ENCODE results near the gene FHIP1A.

FHIP1A gene

GRCh38 chr4:151427266-151427665 is 18.3 kb downstream of the FHIP1A start:
- Histone ChIP-seq H3K4me1 (no peaks in the 10 kb centered on the region), H3K4me2 (no peak overlapping the region), H3K9me3 (replicated peaks in 1 of 11) (no peaks in the 10 kb centered on the region), H4K20me1 (no peaks in the 10 kb centered on the region), H3K9ac (no peak overlapping the region), H3K27ac (no peak overlapping the region), H3K27me3 (no peaks in the 10 kb centered on the region), H3K4me3 (no peak overlapping the region), H3K36me3 (no peaks in the 10 kb centered on the region)
- TF ChIP-seq Cebpa-rat (IDR thresholded peaks at IDR 0.05), result no peak

- Histone ChIP-seq H3K27me3 (no peaks in the 10 kb centered on the region), H3K4me1 (no peaks in the 10 kb centered on the region), H3K9ac (no peak overlapping the region), H4K20me1 (no peaks in the 10 kb centered on the region), H3K9me3 (replicated peaks in 1 of 11) (no peaks in the 10 kb centered on the region), H3K36me3 (no peaks in the 10 kb centered on the region), H3K4me3 (no peak overlapping the region), H3K4me2 (no peak overlapping the region), H3K27ac (no peak overlapping the region)
- no peak for TF ChIP-seq Cebpa-rat (IDR thresholded peaks at IDR 0.05)
Measured at GRCh38 chr4:151428346-151428745, 19.4 kb downstream of the FHIP1A start.

GRCh38 chr4:151429957-151430570 is 21.1 kb downstream of the FHIP1A start:
- H3K9me3 ChIP-seq (replicated peaks in 1 of 11), result no peaks in the 10 kb centered on the region
- H3K4me2 ChIP-seq, result no peak overlapping the region
- no peak overlapping the region for H3K27ac ChIP-seq
- no peaks in the 10 kb centered on the region for H4K20me1 ChIP-seq
- no peaks in the 10 kb centered on the region for H3K27me3 ChIP-seq
- no peaks in the 10 kb centered on the region for H3K4me1 ChIP-seq
- no peak overlapping the region for H3K9ac ChIP-seq
- TF ChIP-seq Cebpa-rat (IDR thresholded peaks at IDR 0.05), result no peak
- no peak overlapping the region for H3K4me3 ChIP-seq
- H3K36me3 ChIP-seq, result no peaks in the 10 kb centered on the region

- no peaks in the 10 kb centered on the region for H4K20me1 ChIP-seq
- no peak overlapping the region for H3K4me2 ChIP-seq
- no peak for TF ChIP-seq Cebpa-rat (IDR thresholded peaks at IDR 0.05)
- H3K27me3 ChIP-seq, result no peaks in the 10 kb centered on the region
- H3K36me3 ChIP-seq, result no peaks in the 10 kb centered on the region
- no peaks in the 10 kb centered on the region for H3K4me1 ChIP-seq
- H3K9ac ChIP-seq, result no peak overlapping the region
- H3K27ac ChIP-seq, result no peak overlapping the region
- no peaks in the 10 kb centered on the region for H3K9me3 ChIP-seq (replicated peaks in 1 of 11)
- no peak overlapping the region for H3K4me3 ChIP-seq
Measured at GRCh38 chr4:151430740-151431457, 21.9 kb downstream of the FHIP1A start.

GRCh38 chr4:151431728-151432127 is 22.8 kb downstream of the FHIP1A start:
- H3K27me3 ChIP-seq, result no peaks in the 10 kb centered on the region
- H3K9ac ChIP-seq, result no peak overlapping the region
- H3K4me1 ChIP-seq, result no peaks in the 10 kb centered on the region
- no peaks in the 10 kb centered on the region for H3K9me3 ChIP-seq (replicated peaks in 1 of 11)
- no peak for TF ChIP-seq Cebpa-rat (IDR thresholded peaks at IDR 0.05)
- H3K27ac ChIP-seq, result no peak overlapping the region
- H3K4me3 ChIP-seq, result no peak overlapping the region
- no peaks in the 10 kb centered on the region for H3K36me3 ChIP-seq
- H4K20me1 ChIP-seq, result no peaks in the 10 kb centered on the region
- H3K4me2 ChIP-seq, result no peak overlapping the region

- H3K27me3 ChIP-seq, result no peaks in the 10 kb centered on the region
- no peak overlapping the region for H3K4me3 ChIP-seq
- H3K4me2 ChIP-seq, result no peak overlapping the region
- H3K9me3 ChIP-seq (replicated peaks in 1 of 11), result no peaks in the 10 kb centered on the region
- TF ChIP-seq Cebpa-rat (IDR thresholded peaks at IDR 0.05), result no peak
- H4K20me1 ChIP-seq, result no peaks in the 10 kb centered on the region
- no peak overlapping the region for H3K9ac ChIP-seq
- H3K36me3 ChIP-seq, result no peaks in the 10 kb centered on the region
- no peaks in the 10 kb centered on the region for H3K4me1 ChIP-seq
- no peak overlapping the region for H3K27ac ChIP-seq
Measured at GRCh38 chr4:151432654-151433053, 23.7 kb downstream of the FHIP1A start.

GRCh38 chr4:151434183-151434860 is 25.3 kb downstream of the FHIP1A start:
- H3K27ac ChIP-seq, result no peak overlapping the region

GRCh38 chr4:151436093-151436518 is 27.1 kb downstream of the FHIP1A start:
- H3K27me3 ChIP-seq, result no peaks in the 10 kb centered on the region
- no peak for TF ChIP-seq Cebpa-rat (IDR thresholded peaks at IDR 0.05)
- H3K9ac ChIP-seq, result no peak overlapping the region
- no peaks in the 10 kb centered on the region for H3K9me3 ChIP-seq (replicated peaks in 1 of 11)
- H4K20me1 ChIP-seq, result no peaks in the 10 kb centered on the region
- H3K27ac ChIP-seq, result no peak overlapping the region
- no peak overlapping the region for H3K4me3 ChIP-seq
- H3K36me3 ChIP-seq, result no peaks in the 10 kb centered on the region
- H3K4me1 ChIP-seq, result no peaks in the 10 kb centered on the region
- H3K4me2 ChIP-seq, result no peak overlapping the region

More at GRCh38 chr4:151434183-151434860, 25.3 kb downstream of the FHIP1A start:
- no peak for TF ChIP-seq Cebpa-rat (IDR thresholded peaks at IDR 0.05)
- Histone ChIP-seq H3K4me2 (no peak overlapping the region), H3K4me3 (no peak overlapping the region), H3K9ac (no peak overlapping the region), H3K9me3 (replicated peaks in 1 of 11) (no peaks in the 10 kb centered on the region), H3K27me3 (no peaks in the 10 kb centered on the region), H3K36me3 (no peaks in the 10 kb centered on the region), H3K4me1 (no peaks in the 10 kb centered on the region), H4K20me1 (no peaks in the 10 kb centered on the region)

GRCh38 chr4:151437505-151437904 is 28.5 kb downstream of the FHIP1A start:
- H3K27me3 ChIP-seq, result no peaks in the 10 kb centered on the region
- H3K27ac ChIP-seq, result no peak overlapping the region
- no peaks in the 10 kb centered on the region for H4K20me1 ChIP-seq
- no peaks in the 10 kb centered on the region for H3K9me3 ChIP-seq (replicated peaks in 1 of 11)
- no peak overlapping the region for H3K4me2 ChIP-seq
- no peak for TF ChIP-seq Cebpa-rat (IDR thresholded peaks at IDR 0.05)
- H3K4me1 ChIP-seq, result no peaks in the 10 kb centered on the region
- no peak overlapping the region for H3K4me3 ChIP-seq
- no peak overlapping the region for H3K9ac ChIP-seq
- no peaks in the 10 kb centered on the region for H3K36me3 ChIP-seq

GRCh38 chr4:151438154-151438553 is 29.2 kb downstream of the FHIP1A start:
- no peaks in the 10 kb centered on the region for H3K36me3 ChIP-seq
- TF ChIP-seq Cebpa-rat (IDR thresholded peaks at IDR 0.05), result no peak
- no peak overlapping the region for H3K4me3 ChIP-seq
- H3K9me3 ChIP-seq (replicated peaks in 1 of 11), result no peaks in the 10 kb centered on the region
- H3K4me1 ChIP-seq, result no peaks in the 10 kb centered on the region
- no peak overlapping the region for H3K27ac ChIP-seq
- no peak overlapping the region for H3K4me2 ChIP-seq
- H4K20me1 ChIP-seq, result no peaks in the 10 kb centered on the region
- H3K9ac ChIP-seq, result no peak overlapping the region
- no peaks in the 10 kb centered on the region for H3K27me3 ChIP-seq

All from BLaER1 treated with 17β-estradiol and CSF1 and Interleukin-3, amounts not matched to agents 10 nM and 100 nM (cell line).